Measurements from ENCODE around the gene PDZRN4. TPM values are rescaled to one million over a fixed set of nuclear protein-coding genes. Genes with fewer than 3 reads are reported as not detected.

PDZRN4 gene
- total and polyA plus RNA-seq, 8 donors, result 0.12 to 0.26 (median 0.23) TPM; not detected in 4

GRCh38 chr12:41380878-41381277 lies 192.8 kb downstream of the PDZRN4 start:
- TF ChIP-seq CTCF (IDR thresholded peaks at IDR 0.05), result no peak
- Histone ChIP-seq H3K27me3 (no peaks in the 10 kb centered on the region), H3K4me1 (no peaks in the 10 kb centered on the region), H3K4me3 (no peak overlapping the region), H3K9me3 (no peaks in the 10 kb centered on the region), H3K36me3 (no peaks in the 10 kb centered on the region), H3K27ac (no peak overlapping the region)
- no peak for ATAC-seq
- intact Hi-C loops (cut with DNase I), result no loop called here
- no peak for FAIRE-seq
- DNase-seq, result no peak

GRCh38 chr12:41402801-41403200 lies 214.7 kb downstream of the PDZRN4 start:
- FAIRE-seq, result no peak
- intact Hi-C loops (cut with DNase I), result no loop called here
- peaks cover 5 to 10% (median 6%) of the 10 kb centered on the region in 3 donors for H3K4me1 ChIP-seq

GRCh38 chr12:41407232-41407799 lies 219.2 kb downstream of the PDZRN4 start:
- 5 to 10% methylated on average over 3 of the region's 3 CpGs for WGBS, 2 donors
- Histone ChIP-seq H3K27me3 (no peaks in the 10 kb centered on the region), H3K36me3 (no peaks in the 10 kb centered on the region), H3K27ac (no peak overlapping the region), H3K4me3 (no peak overlapping the region), H3K4me1 (peaks cover 5 to 13% (median 6%) of the 10 kb centered on the region in 3 donors), H3K9me3 (no peaks in the 10 kb centered on the region)
- ATAC-seq (peak; percentile 63 to 95 (median 80)), DNase-seq (peak in 2 of 6 donors; percentile 14 to 15), FAIRE-seq (no peak)
- intact Hi-C loops (cut with DNase I), result no loop called here
- no peak for TF ChIP-seq CTCF (IDR thresholded peaks at IDR 0.05)

More at GRCh38 chr12:41402801-41403200, 214.7 kb downstream of the PDZRN4 start:
- no peak for DNase-seq
- H3K27me3 ChIP-seq, result no peaks in the 10 kb centered on the region
- 85 to 94% methylated on average over 6 of the region's 6 CpGs for WGBS, 2 donors
- no peaks in the 10 kb centered on the region for H3K9me3 ChIP-seq
- H3K36me3 ChIP-seq, result no peaks in the 10 kb centered on the region
- H3K4me3 ChIP-seq, result no peak overlapping the region
- no peak for TF ChIP-seq CTCF (IDR thresholded peaks at IDR 0.05)
- no peak overlapping the region for H3K27ac ChIP-seq
- no peak for ATAC-seq

GRCh38 chr12:41409628-41410027 lies 221.5 kb downstream of the PDZRN4 start:
- intact Hi-C loops (cut with DNase I), result no loop called here
- no peak overlapping the region for H3K4me3 ChIP-seq
- ATAC-seq (no peak), DNase-seq (no peak), FAIRE-seq (no peak)
- TF ChIP-seq CTCF (IDR thresholded peaks at IDR 0.05), result no peak
- H3K27ac ChIP-seq, result no peak overlapping the region
- H3K27me3 ChIP-seq, result no peaks in the 10 kb centered on the region
- H3K36me3 ChIP-seq, result no peaks in the 10 kb centered on the region
- 28 to 30% methylated on average over 2 of the region's 2 CpGs for WGBS, 2 donors
- H3K4me1 ChIP-seq, result peaks cover 5 to 13% (median 6%) of the 10 kb centered on the region in 3 donors
- no peaks in the 10 kb centered on the region for H3K9me3 ChIP-seq

GRCh38 chr12:41418586-41418985 lies 230.5 kb downstream of the PDZRN4 start:
- Histone ChIP-seq H3K9me3 (no peaks in the 10 kb centered on the region), H3K36me3 (no peaks in the 10 kb centered on the region), H3K27ac (no peak overlapping the region), H3K4me1 (no peaks in the 10 kb centered on the region), H3K27me3 (peaks cover 0 to 5% (median 0%) of the 10 kb centered on the region in 4 donors), H3K4me3 (no peak overlapping the region)
- intact Hi-C loops (cut with DNase I), result no loop called here
- no peak for TF ChIP-seq CTCF (IDR thresholded peaks at IDR 0.05)
- ATAC-seq, result no peak
- DNase-seq, result no peak
- FAIRE-seq, result no peak
- 48 to 64% methylated on average over 3 of the region's 3 CpGs for WGBS, 2 donors
